GM12891 (cell line): ENCODE measurements around the gene ENTPD8.
A peak's percentile ranks its signal among the peaks of the same experiment; 100 is the strongest.

ENCODE experiments used
- DNase-seq: peaks from one replicate; pipeline ENCODE4 v3.0.0; 2011; ENCODE audit warnings: low spot score; ENCODE audit not compliant: insufficient read length
- FAIRE-seq: peaks from 2 replicates; lab custom pipeline; 2011; peaks lifted over from hg19 to GRCh38; lab: Jason Lieb, UNC
- PAX5 ChIP-seq: IDR thresholded peaks from 2 replicates; pipeline ENCODE4 v1.6.1; 2011; ENCODE audit warnings: low read length, moderate library complexity, mild to moderate bottlenecking; ENCODE audit not compliant: insufficient read depth, severe bottlenecking
- POLR2A ChIP-seq: IDR thresholded peaks from 2 replicates; pipeline ENCODE4 v1.6.1; 2011; ENCODE audit warnings: low read depth, low read length, control low read depth
- POLR2AphosphoS5 ChIP-seq: IDR thresholded peaks from 2 replicates; pipeline ENCODE4 v1.6.1; 2011; ENCODE audit warnings: low read depth, low read length, control low read depth
- POU2F2 ChIP-seq: IDR thresholded peaks from 2 replicates; pipeline ENCODE4 v1.6.1; 2011; ENCODE audit warnings: low read depth, mild to moderate bottlenecking, control low read depth, low read length, moderate library complexity
- SPI1 ChIP-seq: IDR thresholded peaks from 2 replicates; pipeline ENCODE4 v1.6.1; 2011; ENCODE audit warnings: low read depth, low read length, control low read depth
- TAF1 ChIP-seq: IDR thresholded peaks from 2 replicates; pipeline ENCODE4 v1.6.1; 2011; ENCODE audit warnings: low read depth, low read length, control low read depth

The ENTPD8 gene

DNA sequence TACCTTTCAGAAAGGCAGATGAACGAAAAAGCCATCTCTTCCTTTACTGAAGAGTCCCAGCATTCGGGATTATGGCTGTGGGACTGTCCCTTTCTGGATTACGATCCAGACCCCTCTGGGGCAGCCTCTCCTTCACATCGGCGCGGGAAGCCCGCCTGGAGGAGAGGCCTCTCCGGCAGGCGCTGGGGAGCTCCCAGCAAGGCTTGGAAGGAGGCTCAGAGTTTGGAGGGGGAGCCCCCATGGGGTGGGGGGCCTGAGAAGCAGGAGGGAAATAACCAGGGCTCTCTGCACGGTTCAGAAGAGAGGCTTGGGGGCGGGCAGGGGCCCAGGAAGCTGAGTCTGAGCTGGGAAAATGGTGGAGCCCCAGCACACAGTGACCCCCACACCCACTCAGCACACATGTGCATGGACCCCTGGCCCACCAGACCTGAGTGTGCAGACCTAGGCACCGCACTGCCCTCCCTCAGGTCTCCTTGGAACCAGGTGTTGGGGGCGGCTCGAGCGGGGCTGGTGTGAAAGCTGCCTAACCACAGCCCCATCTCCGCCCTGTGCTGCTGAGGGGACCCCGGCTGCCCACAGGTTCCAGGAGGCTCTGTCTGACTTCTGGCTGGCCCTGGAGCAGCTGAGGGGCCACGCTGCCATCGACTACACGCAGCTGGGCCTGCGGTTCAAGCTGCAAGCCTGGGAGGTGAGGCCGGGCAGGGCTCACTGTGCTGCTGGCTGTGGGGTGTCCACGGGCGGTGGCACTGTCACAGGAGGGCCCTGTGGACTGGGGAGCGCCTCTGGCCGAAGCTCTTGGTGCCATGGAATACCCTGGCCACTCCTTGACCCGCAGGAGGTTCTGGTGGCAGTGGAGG lies 13.5 kb downstream of the ENTPD8 start:
- TF ChIP-seq PAX5 (no peak), POU2F2 (no peak), TAF1 (no peak), SPI1 (no peak), POLR2AphosphoS5 (no peak), POLR2A (no peak)
- DNase-seq (no peak), FAIRE-seq (no peak)

DNA sequence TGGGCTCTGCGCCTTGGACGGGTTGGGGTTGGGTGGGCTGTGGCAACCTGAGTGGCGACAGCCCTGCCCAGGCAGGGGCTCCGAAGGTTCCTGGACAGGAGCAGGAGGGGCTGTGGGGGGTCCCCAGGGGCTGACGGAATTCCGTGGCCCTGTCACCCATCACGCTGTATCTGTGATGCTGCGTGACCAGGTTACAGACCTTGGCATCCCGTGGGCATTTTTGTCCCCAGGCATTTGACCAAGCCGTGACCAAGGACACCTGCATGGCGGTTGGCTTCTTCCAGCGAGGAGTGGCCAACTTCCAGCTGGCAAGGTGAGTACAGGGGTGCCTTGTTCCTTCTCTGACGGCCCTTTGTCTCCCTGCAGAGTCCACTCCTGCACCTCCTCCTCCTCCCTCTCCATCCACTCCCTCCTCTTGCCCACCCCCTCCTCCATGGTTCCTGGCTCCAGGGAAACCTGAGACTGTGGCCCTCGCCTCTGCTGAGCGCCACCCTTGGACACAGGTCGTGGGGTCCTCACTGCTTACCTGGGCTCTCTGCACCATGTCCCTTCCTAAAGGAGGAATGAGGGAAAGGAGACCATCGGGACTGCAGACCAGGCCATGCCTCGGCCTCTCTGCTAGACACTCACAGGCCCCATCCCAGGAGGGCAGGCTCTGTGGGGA lies 15.0 kb downstream of the ENTPD8 start:
- FAIRE-seq: no peak
- DNase-seq: no peak
- TF ChIP-seq TAF1: no peak
- TF ChIP-seq POLR2A: no peak
- no peak for TF ChIP-seq PAX5
- TF ChIP-seq POU2F2: no peak
- no peak for TF ChIP-seq POLR2AphosphoS5
- TF ChIP-seq SPI1: no peak

DNA sequence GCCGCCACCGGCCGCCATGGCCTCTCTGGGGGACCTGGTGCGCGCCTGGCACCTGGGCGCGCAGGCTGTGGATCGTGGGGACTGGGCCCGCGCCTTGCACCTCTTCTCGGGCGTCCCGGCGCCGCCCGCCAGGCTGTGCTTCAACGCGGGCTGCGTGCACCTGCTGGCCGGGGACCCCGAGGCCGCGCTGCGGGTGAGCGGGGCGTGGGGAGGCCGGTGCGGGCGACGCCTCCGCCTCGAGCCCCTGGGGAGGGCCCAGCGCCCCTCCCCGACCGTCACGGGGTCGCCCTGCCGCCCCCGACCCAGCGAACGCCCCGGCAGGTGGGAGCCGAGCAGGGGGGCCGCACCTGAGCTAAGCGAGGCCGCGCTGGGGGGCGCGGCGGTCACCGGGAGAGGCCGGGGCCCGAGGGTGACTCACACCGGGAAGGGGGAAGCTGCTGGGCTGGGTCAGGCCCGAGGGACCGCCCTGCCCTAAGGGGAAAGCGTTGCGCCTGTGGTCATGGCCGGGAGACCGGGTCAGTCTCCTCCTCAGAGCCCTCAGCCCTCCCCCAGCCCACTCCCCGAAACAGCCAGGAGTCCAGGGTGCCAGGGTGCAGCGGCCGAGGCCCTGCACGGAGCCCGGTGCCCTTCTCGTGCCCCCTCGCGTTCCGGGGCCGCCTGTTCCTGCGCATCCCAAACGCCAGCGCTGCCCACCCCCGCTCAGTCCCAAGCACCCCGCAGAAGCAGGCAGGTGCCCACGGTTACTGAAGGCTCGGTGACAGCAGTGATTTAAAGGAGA lies 17.5 kb downstream of the ENTPD8 start:
- no peak for DNase-seq
- FAIRE-seq: no peak
- TF ChIP-seq POLR2AphosphoS5 (no peak), POLR2A (no peak), PAX5 (no peak), TAF1 (no peak), POU2F2 (no peak), SPI1 (no peak)

DNA sequence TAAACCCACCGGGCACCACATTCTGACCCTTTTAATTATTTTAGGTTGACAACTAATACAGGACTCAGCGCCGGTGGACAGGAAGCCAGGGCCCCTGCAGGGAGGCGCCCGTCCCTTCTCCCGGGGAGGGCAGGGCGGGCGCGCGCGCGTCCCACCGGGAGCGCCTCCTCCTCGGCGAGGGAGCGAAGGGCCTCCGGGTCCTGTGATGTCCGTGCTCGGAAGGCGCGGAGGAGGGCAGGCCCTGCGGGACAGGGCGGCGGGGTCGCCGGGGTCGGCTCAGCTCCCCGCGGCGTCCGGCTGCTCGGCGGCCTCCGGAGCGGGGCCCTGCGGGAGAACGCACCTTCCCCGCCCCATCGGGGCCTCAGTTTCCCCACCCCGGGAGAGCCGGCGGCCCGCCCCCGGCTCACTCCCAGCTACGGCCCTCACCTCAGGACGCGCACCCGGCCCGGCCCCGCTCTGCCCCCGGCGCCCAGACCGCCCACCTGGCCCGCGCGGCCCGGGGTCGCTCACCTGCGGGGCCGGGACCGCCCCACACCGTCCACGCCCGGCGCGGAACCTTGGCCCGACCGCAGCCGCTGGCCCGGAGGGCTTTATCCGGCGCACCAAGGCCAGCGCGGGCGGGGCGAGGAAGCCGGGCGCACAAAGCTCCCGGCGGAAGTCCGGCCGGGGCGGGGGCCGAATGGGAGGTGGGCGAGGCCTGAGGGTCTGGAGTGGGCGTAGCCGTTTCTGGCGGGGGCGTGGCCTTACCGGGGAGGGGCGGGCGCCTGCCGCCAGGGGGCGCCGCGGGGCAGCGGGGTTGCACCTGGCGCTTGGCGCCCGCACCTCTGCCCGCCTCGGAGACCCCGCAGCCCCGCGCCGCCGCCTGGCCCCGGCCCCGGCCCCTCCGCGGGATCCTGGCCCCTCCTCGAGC lies 18.3 kb downstream of the ENTPD8 start, which contains the start of the genes EXD3 and NOXA1:
TSS of gene EXD3 (minus strand) at position 559 of the 910 bp plus-strand sequence. CDS start 27,805 bp downstream, outside the sequence.
TSS of gene NOXA1 (plus strand) at position 790 of the 910 bp plus-strand sequence. CDS start 137 bp downstream, outside the sequence.
- FAIRE-seq: peak; percentile 87
- peak; percentile 97 for DNase-seq

DNA sequence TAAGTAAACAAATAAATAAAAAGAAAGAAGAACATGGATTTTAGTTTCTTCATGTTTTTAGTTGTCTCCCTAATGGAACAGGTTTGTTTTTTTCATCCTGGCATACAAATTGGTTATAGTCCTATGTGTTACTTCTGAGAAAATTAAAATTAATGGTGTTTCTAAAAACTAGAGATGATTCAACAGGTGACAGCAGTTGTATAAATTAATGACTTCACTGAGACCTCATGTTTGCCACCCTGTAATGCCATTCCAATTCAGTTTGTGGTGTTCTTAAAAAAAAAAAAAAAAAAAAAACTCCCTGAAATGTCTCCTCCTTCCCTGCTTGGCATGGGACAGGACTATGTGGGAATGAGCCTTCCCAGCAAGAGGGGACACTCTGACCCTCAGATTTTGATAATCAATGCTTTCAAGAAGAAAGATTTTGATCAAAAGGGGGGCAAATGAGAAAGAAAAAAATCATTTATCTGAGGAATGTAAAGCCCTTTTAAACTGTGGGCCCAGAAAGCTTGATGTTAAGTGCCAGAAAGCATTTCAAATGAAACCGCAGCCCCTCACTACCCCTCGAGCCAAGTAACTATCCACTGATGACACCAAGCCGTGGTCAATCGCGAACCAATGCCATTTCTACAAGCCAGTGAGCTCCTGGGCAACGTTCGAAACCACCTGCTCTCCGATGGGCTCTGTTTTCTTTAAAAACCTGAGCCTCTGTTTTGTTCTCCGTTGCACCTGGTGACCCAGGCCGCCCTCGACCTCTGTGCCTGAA lies 19.1 kb downstream of the ENTPD8 start:
- FAIRE-seq (peak; percentile 51), DNase-seq (no peak)
- TF ChIP-seq POLR2AphosphoS5: no peak

More for the DNA sequence above, 18.3 kb downstream of the ENTPD8 start, which contains the start of the genes EXD3 and NOXA1:
- TF ChIP-seq SPI1 (no peak), TAF1 (0 out of 2 replicates have a peak, but pooled peaks have one; percentile 23), POLR2A (no peak), PAX5 (peak; percentile 69), POU2F2 (0 out of 2 replicates have a peak, but pooled peaks have one; percentile 41), POLR2AphosphoS5 (no peak)

DNA sequence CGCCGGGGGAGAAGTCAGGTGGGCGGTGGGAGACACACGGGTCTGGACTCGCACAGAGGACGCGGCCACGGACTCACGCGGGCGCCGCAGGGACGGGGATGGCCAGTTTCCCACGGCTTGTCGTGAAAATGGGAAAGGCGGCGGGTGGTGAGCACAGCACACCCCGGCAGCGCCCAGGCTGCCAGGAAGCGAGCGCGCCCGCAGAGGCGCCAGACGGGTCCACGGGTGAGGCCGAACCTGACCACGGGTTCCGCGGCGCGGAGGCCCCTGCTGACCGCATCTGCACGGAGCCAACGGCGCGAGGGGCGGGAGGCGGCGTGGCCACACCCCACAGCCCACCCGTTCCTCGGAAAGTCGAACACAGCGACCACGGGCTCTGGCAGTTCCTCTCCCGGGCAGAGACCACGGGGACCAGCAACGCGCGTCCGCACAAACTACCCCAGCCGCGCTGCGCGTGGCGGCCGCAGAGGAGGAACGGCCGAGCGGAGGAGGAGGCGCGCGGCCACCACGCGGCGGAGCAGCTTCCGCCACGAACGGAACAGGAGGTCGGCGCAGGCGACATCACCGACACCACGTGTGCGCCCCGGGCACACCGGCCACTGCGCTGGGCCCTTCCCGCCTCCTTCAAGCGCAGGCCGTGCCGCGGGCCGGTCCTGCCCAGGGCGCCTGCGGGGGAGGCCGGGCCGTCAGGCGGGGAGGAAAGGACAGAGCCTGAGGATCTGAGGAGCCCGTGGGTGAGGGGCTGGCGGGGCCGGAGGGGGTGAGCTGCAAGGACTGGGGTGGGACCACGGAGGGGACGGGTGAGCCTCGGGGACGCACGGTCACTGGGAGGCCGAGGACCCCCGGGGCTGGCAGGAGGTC lies 23.8 kb downstream of the ENTPD8 start:
- TF ChIP-seq POU2F2 (no peak), POLR2AphosphoS5 (no peak), POLR2A (no peak), PAX5 (no peak), TAF1 (no peak), SPI1 (no peak)
- DNase-seq (no peak), FAIRE-seq (no peak)

DNA sequence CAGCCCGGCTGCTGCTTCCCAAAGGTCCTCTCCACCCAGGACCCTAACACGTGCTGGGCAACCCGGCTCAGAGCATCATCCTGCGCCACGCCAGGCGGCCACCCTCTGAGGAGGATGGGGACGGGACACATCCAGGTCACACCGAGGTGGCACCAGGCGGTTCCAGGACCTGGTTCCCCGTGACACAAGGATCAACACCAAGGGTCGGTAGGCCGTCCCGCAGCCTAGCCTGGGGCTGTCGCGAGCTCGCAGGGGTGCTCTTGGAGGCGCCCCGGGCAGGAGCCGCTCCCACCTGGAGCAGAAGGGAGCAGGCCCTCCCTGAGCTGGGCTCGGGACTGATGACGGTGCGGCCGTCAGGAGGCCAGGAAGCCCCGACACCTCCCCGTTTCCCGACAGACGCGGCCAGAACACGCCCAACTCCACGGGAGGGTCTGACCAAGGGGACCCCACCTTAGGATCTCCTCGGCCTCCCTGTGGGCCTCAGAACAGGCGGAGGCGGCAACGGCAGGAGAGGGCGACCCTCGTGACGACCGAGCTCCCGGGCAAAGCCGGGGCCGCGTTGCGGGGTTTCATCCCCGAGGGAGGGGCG lies 24.5 kb downstream of the ENTPD8 start:
- FAIRE-seq (no peak), DNase-seq (no peak)
- no peak for TF ChIP-seq SPI1
- no peak for TF ChIP-seq PAX5
- no peak for TF ChIP-seq TAF1
- TF ChIP-seq POLR2A: no peak
- no peak for TF ChIP-seq POLR2AphosphoS5
- TF ChIP-seq POU2F2: no peak

DNA sequence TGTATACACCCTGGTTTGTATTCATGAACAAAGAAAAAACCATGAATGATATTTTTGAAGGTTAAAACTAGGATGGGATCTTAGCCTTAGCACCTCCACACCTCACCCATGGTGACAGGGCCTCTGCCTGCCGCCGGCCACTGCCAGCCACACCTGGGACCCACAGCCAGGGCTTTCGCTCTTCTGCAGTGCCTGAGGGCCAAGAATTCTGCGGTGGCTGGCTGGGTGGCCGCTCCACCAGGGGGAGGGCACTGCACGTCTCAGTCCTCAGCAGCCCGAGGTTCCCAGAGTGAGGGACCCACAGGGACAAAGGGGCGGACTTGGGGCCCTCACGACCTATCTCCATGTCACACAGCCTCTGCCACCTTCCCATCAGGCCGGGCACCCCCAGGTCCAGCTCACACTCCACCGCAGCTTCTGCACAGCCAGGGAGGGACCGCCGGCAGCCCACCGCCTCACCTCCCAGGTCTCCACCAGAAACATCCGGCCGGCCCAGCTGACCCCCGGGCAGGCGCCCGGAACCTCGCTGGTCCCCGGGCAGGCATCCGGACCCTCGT lies 25.1 kb downstream of the ENTPD8 start:
- FAIRE-seq: no peak
- no peak for TF ChIP-seq POLR2A
- TF ChIP-seq SPI1: no peak
- TF ChIP-seq POU2F2: no peak
- no peak for TF ChIP-seq PAX5
- no peak for TF ChIP-seq POLR2AphosphoS5
- TF ChIP-seq TAF1: no peak
- DNase-seq: no peak
